Measurements from ENCODE around the gene TEX51.

DNA sequence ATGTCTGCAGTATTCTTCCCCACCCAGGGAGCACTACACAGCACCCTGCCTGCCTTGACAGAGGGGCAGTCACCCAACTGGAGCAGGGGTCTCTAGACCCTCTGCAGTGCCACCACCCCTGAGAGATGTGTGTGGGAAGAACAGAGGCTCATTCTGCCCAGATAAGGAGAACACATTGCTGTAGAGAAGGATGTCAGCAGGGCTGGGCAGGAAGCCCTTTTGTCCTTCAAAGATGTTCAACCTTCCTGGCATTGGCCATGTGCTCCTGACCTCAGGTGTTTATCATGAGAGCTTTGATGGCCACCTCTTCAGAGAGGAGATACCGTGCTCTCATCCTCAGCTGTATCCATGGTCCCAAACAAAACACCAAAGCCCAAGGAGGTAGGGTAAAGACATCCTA lies 4.6 kb upstream of the TEX51 start:
- TF ChIP-seq, protein P1, sequence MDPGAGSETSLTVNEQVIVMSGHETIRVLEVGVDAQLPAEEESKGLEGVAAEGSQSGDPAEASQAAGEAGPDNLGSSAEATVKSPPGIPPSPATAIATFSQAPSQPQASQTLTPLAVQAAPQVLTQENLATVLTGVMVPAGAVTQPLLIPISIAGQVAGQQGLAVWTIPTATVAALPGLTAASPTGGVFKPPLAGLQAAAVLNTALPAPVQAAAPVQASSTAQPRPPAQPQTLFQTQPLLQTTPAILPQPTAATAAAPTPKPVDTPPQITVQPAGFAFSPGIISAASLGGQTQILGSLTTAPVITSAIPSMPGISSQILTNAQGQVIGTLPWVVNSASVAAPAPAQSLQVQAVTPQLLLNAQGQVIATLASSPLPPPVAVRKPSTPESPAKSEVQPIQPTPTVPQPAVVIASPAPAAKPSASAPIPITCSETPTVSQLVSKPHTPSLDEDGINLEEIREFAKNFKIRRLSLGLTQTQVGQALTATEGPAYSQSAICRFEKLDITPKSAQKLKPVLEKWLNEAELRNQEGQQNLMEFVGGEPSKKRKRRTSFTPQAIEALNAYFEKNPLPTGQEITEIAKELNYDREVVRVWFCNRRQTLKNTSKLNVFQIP (CRISPR knock-in tag; IDR thresholded peaks at IDR 0.05; ENCODE audit: borderline replicate concordance, low read depth): no peak
- TF ChIP-seq, protein P2, sequence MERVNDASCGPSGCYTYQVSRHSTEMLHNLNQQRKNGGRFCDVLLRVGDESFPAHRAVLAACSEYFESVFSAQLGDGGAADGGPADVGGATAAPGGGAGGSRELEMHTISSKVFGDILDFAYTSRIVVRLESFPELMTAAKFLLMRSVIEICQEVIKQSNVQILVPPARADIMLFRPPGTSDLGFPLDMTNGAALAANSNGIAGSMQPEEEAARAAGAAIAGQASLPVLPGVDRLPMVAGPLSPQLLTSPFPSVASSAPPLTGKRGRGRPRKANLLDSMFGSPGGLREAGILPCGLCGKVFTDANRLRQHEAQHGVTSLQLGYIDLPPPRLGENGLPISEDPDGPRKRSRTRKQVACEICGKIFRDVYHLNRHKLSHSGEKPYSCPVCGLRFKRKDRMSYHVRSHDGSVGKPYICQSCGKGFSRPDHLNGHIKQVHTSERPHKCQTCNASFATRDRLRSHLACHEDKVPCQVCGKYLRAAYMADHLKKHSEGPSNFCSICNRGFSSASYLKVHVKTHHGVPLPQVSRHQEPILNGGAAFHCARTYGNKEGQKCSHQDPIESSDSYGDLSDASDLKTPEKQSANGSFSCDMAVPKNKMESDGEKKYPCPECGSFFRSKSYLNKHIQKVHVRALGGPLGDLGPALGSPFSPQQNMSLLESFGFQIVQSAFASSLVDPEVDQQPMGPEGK (CRISPR knock-in tag; IDR thresholded peaks at IDR 0.05; ENCODE audit: borderline replicate concordance): no peak
- TF ChIP-seq, protein P3, sequence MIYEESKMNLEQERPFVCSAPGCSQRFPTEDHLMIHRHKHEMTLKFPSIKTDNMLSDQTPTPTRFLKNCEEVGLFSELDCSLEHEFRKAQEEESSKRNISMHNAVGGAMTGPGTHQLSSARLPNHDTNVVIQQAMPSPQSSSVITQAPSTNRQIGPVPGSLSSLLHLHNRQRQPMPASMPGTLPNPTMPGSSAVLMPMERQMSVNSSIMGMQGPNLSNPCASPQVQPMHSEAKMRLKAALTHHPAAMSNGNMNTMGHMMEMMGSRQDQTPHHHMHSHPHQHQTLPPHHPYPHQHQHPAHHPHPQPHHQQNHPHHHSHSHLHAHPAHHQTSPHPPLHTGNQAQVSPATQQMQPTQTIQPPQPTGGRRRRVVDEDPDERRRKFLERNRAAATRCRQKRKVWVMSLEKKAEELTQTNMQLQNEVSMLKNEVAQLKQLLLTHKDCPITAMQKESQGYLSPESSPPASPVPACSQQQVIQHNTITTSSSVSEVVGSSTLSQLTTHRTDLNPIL (CRISPR knock-in tag; IDR thresholded peaks at IDR 0.05; ENCODE audit: low read depth): no peak
- TF ChIP-seq ZNF8 (CRISPR knock-in tag; IDR thresholded peaks at IDR 0.05): no peak
- no peak for TF ChIP-seq ZFP30 (CRISPR knock-in tag; IDR thresholded peaks at IDR 0.05)
- TF ChIP-seq ZNF565 (CRISPR knock-in tag; conservative IDR thresholded peaks at IDR 0.05; ENCODE audit: low read depth): no peak
- no peak for TF ChIP-seq ESRRG (CRISPR knock-in tag; IDR thresholded peaks at IDR 0.05)
- TF ChIP-seq TCF4 (CRISPR knock-in tag; IDR thresholded peaks at IDR 0.05; ENCODE audit: borderline replicate concordance): no peak

All from SK-N-SH treated with all-trans-retinoic acid at 6 μM for 48 hours (cell line).